GM12878 (cell line): ENCODE data around the gene ITLN1. TPM values are rescaled to one million over a fixed set of nuclear protein-coding genes. Genes with fewer than 3 reads are reported as not detected.

Experiments
- ATAC-seq: fragments of 200-7000 bp; cut with Tn5 transposase; 3 replicates; pipeline ENCODE4 v1.9.1; 2020; ENCODE audit warnings: mild to moderate bottlenecking, moderate library complexity
- BruUV-seq: library from RNA; stranded (reverse); fragments of 400-500 nt; replicated peaks from 2 replicates; lab custom pipeline; 2021; lab: Mats Ljungman, UMichigan
- CTCF ChIA-PET: fragments of 300-600 bp; sonication (Branson Sonifier 250); formaldehyde crosslinking; extraction: SDS; loops from one replicate; lab custom pipeline; 2021; ENCODE audit warnings: inconsistent platforms; lab: Yijun Ruan, JAX
- POLR2A ChIA-PET: fragments of 350-600 bp; formaldehyde crosslinking; extraction: SDS; loops from one replicate; lab custom pipeline; 2021; ENCODE audit warnings: inconsistent platforms; lab: Charles Lee
- RAD21 ChIA-PET: fragments of 300-600 bp; sonication (Branson Sonifier 250); formaldehyde crosslinking; loops from one replicate; lab custom pipeline; 2023; ENCODE audit warnings: antibody characterized with exemption; ENCODE audit not compliant: unreplicated experiment; lab: Charles Lee
- SMC1A ChIA-PET: fragments of 300-600 bp; sonication (Branson Sonifier 250); formaldehyde crosslinking; loops from one replicate; lab custom pipeline; 2023; ENCODE audit not compliant: unreplicated experiment, uncharacterized antibody; lab: Charles Lee
- DNase-seq: peaks from one replicate; pipeline ENCODE4 v3.0.0-alpha.2; 2011; ENCODE audit warnings: low read depth, low spot score
- FAIRE-seq: peaks from 3 replicates; lab custom pipeline; 2011; peaks lifted over from hg19 to GRCh38; lab: Jason Lieb, UNC
- H2AFZ ChIP-seq: 2 replicates; pipeline ENCODE4 v1.6.0; 2011; ENCODE audit warnings: low read depth, low read length, control low read depth; ENCODE audit not compliant: control insufficient read depth
- H3K27ac ChIP-seq: 2 replicates; pipeline ENCODE4 v1.5.1; 2011; ENCODE audit warnings: control low read depth; ENCODE audit not compliant: control insufficient read depth, insufficient read depth
- H3K27me3 ChIP-seq, 2 experiments: replicated peaks in 1 of 2; 2 replicates each; pipeline versions ENCODE4 v1.6.0 to v1.6.1; 2011; ENCODE audit warnings: low read length in 1 of 2; ENCODE audit not compliant: control insufficient read depth in 2 of 2, insufficient read depth in 2 of 2
- H3K36me3 ChIP-seq, 2 experiments: 2 replicates each; pipeline ENCODE4 v1.5.1; 2011; ENCODE audit warnings: low read length in 1 of 2; ENCODE audit not compliant: control insufficient read depth in 2 of 2, insufficient read depth in 2 of 2
- H3K4me1 ChIP-seq: 2 replicates; pipeline ENCODE4 v1.6.1; 2011; ENCODE audit warnings: mild to moderate bottlenecking, low read length, moderate library complexity, mixed read lengths; ENCODE audit not compliant: control insufficient read depth, insufficient read depth
- H3K4me2 ChIP-seq: 2 replicates; pipeline ENCODE4 v1.6.0; 2011; ENCODE audit warnings: control low read depth; ENCODE audit not compliant: control insufficient read depth, insufficient read depth
- H3K4me3 ChIP-seq: fragments of 200-600 bp; sonication (generic); 2 replicates; pipeline ENCODE4 v1.5.1; 2016
- H3K79me2 ChIP-seq: 2 replicates; pipeline ENCODE4 v1.6.0; 2011; ENCODE audit warnings: low read length; ENCODE audit not compliant: control insufficient read depth, insufficient read depth
- H3K9ac ChIP-seq: 2 replicates; pipeline ENCODE4 v1.8.0; 2011; ENCODE audit warnings: low read length, control low read depth, mixed read lengths; ENCODE audit not compliant: control insufficient read depth, insufficient read depth
- H3K9me3 ChIP-seq: replicated peaks from 3 replicates; pipeline ENCODE4 v1.5.1; 2011; ENCODE audit warnings: mild to moderate bottlenecking, low read length; ENCODE audit not compliant: control insufficient read depth, insufficient read depth
- H4K20me1 ChIP-seq: 2 replicates; pipeline ENCODE4 v1.6.0; 2011; ENCODE audit not compliant: control insufficient read depth, insufficient read depth
- ATF7 ChIP-seq: fragments of 450-650 bp; IDR thresholded peaks from 2 replicates; pipeline ENCODE4 v1.6.1; 2016; ENCODE audit warnings: low read depth, mild to moderate bottlenecking
- BCL11A ChIP-seq: IDR thresholded peaks from 2 replicates; pipeline ENCODE4 v1.6.1; 2011; ENCODE audit warnings: low read depth, low read length
- CHD4 ChIP-seq: fragments of 200-600 bp; sonication (generic); IDR thresholded peaks from 2 replicates; pipeline ENCODE4 v1.6.1; 2016; ENCODE audit warnings: mild to moderate bottlenecking
- EED ChIP-seq: sonication (generic); IDR thresholded peaks from 2 replicates; pipeline ENCODE4 v1.6.1; 2016; ENCODE audit warnings: antibody characterized with exemption, low read depth
- EZH2 ChIP-seq: IDR thresholded peaks from 2 replicates; pipeline ENCODE4 v1.6.1; 2012; ENCODE audit warnings: low read depth, mild to moderate bottlenecking, control low read depth, inconsistent platforms, low read length, borderline replicate concordance; ENCODE audit not compliant: control insufficient read depth
- IRF4 ChIP-seq: IDR thresholded peaks from 2 replicates; pipeline ENCODE4 v1.6.1; 2011; ENCODE audit warnings: low read depth, low read length
- KDM1A ChIP-seq: fragments of 200-600 bp; sonication (generic); IDR thresholded peaks from 2 replicates; pipeline ENCODE4 v1.6.1; 2016; ENCODE audit warnings: borderline replicate concordance
- NR2C2 ChIP-seq: IDR thresholded peaks from 2 replicates; pipeline ENCODE4 v1.6.1; 2011; ENCODE audit warnings: borderline replicate concordance, low read depth; ENCODE audit not compliant: control insufficient read depth, insufficient read length
- NR2F1 ChIP-seq: fragments of 450-650 bp; conservative IDR thresholded peaks from 2 replicates; pipeline ENCODE4 v1.6.1; 2017; ENCODE audit warnings: mild to moderate bottlenecking
- PML ChIP-seq: IDR thresholded peaks from 2 replicates; pipeline ENCODE4 v1.6.1; 2012; ENCODE audit warnings: low read length, inconsistent platforms
- RBBP5 ChIP-seq: fragments of 200-600 bp; sonication (generic); conservative IDR thresholded peaks from 2 replicates; pipeline ENCODE4 v1.6.1; 2016
- WGBS: methylation state at CpG from one replicate; pipeline ENCODE4 v1.1.6; 2016; ENCODE audit warnings: low lambda C conversion rate; ENCODE audit not compliant: insufficient replicate concordance, insufficient coverage; ENCODE audit errors: missing lambda C conversion rate; 5-methylcytosine and 5-hydroxymethylcytosine counted together
- in situ Hi-C: fragments of 300-500 bp; cut with MboI; formaldehyde crosslinking; loops from 9 replicates; pipeline ENCODE4 v1.14.3; 2018; ENCODE audit warnings: mixed read lengths
- intact Hi-C: fragments of 100-400 bp; cut with micrococcal nuclease; formaldehyde crosslinking; loops from one replicate; pipeline ENCODE4 v1.14.2; 2022; ENCODE audit not compliant: unreplicated experiment
- polyA plus RNA-seq, 11 experiments: library from polyadenylated mRNA; depleted of rRNA in 4 of 11; unstranded in 6 of 11; stranded (reverse) in 5 of 11; fragments of >200 nt; fragmentation: Nextera tagmentation in 4 of 11; fragmentation: Illumina TruSeq in 1 of 11; extraction: Ambion mirVana in 4 of 11; extraction: Trizol in 1 of 11; gene quantifications; 1 replicate in 1 of 11; 2 replicates in 10 of 11; pipeline versions ENCODE4 v1.2.1 to v1.2.3, GENCODE V29; 2011 to 2016; ENCODE audit warnings: inconsistent platforms in 2 of 11, missing spikeins in 2 of 11, low read depth in 1 of 11
- total RNA-seq, 4 experiments: library from RNA; depleted of rRNA in 3 of 4; stranded (reverse); fragments of >200 nt in 3 of 4; fragmentation: Illumina TruSeq in 1 of 4; extraction: Trizol in 1 of 4; gene quantifications; 2 replicates each; pipeline versions ENCODE4 v1.2.1 to v1.2.3, GENCODE V29; 2013 to 2021
- TF ChIP-seq, protein P1 (sequence below), 3 experiments: IDR thresholded peaks in 2 of 3; conservative IDR thresholded peaks in 1 of 3; 2 replicates each; pipeline ENCODE4 v1.5.1; 2011; ENCODE audit warnings: low read depth in 3 of 3, low read length in 3 of 3, mild to moderate bottlenecking in 3 of 3, control low read depth in 2 of 3, moderate library complexity in 2 of 3, inconsistent platforms in 1 of 3, mixed read lengths in 1 of 3; ENCODE audit not compliant: control insufficient read depth in 2 of 3, insufficient read depth in 1 of 3; ENCODE audit errors: extremely low read depth in 1 of 3
- TF ChIP-seq, protein P2 (sequence below): fragments of 450-650 bp; IDR thresholded peaks from 2 replicates; pipeline ENCODE4 v1.6.1; 2017; ENCODE audit warnings: antibody characterized with exemption, mild to moderate bottlenecking, moderate library complexity
- TF ChIP-seq, protein P3 (sequence below): IDR thresholded peaks from 2 replicates; pipeline ENCODE4 v1.6.1; 2012; ENCODE audit warnings: low read length, inconsistent platforms
- TF ChIP-seq, protein P4 (sequence below): IDR thresholded peaks from 2 replicates; pipeline ENCODE4 v1.6.1; 2012; ENCODE audit warnings: low read depth, low read length, improper control_type of control experiment

Gene ITLN1
- total and polyA plus RNA-seq, 10 of the 15 experiments (the other 5 are each of a cell fraction or from before 2014, with no cell fraction given), result not detected

DNA sequence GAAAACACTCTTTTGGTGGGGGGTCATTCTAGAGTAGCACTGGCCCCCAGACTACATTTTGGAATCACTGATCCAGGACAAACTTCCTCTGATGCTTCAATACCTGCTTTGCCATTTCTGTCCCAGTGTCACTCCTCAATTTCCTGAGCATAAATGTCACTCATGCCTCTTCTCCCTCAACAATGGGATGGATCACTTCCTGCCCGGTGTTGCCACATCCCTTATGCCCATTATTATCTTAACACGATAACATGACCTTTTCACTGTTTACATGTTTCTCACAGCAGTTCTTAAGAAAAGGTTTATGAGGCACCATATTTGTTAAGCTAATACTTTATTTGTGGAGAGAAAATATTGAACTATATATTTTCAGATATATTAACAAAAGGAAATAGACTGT is 3.9 kb upstream of the ITLN1 start (continued):
- TF ChIP-seq, protein P1, sequence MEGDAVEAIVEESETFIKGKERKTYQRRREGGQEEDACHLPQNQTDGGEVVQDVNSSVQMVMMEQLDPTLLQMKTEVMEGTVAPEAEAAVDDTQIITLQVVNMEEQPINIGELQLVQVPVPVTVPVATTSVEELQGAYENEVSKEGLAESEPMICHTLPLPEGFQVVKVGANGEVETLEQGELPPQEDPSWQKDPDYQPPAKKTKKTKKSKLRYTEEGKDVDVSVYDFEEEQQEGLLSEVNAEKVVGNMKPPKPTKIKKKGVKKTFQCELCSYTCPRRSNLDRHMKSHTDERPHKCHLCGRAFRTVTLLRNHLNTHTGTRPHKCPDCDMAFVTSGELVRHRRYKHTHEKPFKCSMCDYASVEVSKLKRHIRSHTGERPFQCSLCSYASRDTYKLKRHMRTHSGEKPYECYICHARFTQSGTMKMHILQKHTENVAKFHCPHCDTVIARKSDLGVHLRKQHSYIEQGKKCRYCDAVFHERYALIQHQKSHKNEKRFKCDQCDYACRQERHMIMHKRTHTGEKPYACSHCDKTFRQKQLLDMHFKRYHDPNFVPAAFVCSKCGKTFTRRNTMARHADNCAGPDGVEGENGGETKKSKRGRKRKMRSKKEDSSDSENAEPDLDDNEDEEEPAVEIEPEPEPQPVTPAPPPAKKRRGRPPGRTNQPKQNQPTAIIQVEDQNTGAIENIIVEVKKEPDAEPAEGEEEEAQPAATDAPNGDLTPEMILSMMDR (IDR thresholded peaks at IDR 0.05 in 2 of 3, conservative IDR thresholded peaks at IDR 0.05 in 1 of 3; ENCODE audit: control insufficient read depth in 2 of 3, extremely low read depth in 1 of 3, insufficient read depth in 1 of 3, low read depth in 3 of 3, low read length in 3 of 3), result no peak
- no peak for TF ChIP-seq ATF7
- TF ChIP-seq EZH2, result no peak

DNA sequence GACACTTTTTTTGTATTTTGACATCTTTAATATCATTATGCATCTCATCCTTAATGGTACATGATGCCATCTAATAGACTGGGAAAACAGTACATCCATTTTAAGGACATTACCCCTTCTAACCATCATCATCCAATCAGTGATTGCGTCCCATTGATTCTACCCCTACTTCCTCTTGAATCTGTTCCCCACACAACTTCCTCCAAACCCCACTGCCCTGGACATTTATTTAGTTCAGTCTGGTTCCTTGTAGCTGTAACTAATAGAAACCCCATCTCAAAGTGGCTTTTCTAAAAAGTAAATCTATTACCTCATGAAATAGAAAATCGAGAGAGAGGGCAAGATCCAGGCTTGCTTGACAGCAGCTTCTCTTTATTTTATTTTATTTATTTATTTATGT is 2.1 kb upstream of the ITLN1 start:
- ChIA-PET SMC1A (interaction anchor here (1.5 to 1.6 kb wide), 2 partner anchors 52 to 63 kb away, joined by 3 to 7 read pairs; no protein-coding TSS in a partner anchor), RAD21 (no interaction called here), CTCF (interaction anchor here (0.6 to 9.5 kb wide), 3 partner anchors 10 to 477 kb away, joined by 3 to 56 read pairs (median 7); partner anchors contain the start of gene ITLN2), POLR2A (no interaction called here)
- no peak for FAIRE-seq
- no peaks in the 10 kb centered on the region for H3K9me3 ChIP-seq
- no peaks in the 10 kb centered on the region for H3K79me2 ChIP-seq
- BruUV-seq, result no TSS peak
- no peak overlapping the region for H3K27ac ChIP-seq
- no peak overlapping the region for H2AFZ ChIP-seq
- no peak overlapping the region for H3K9ac ChIP-seq
- no peaks in the 10 kb centered on the region for H3K36me3 ChIP-seq
- no peak for DNase-seq
- in situ Hi-C loops (no loop called here), intact Hi-C loops (no loop called here)
- no peaks in the 10 kb centered on the region for H3K27me3 ChIP-seq
- H3K4me2 ChIP-seq, result no peak overlapping the region
- TF ChIP-seq RBBP5, result no peak
- no peak for TF ChIP-seq CHD4
- TF ChIP-seq EED, result no peak
- no peak for TF ChIP-seq NR2F1
- TF ChIP-seq, protein P2, sequence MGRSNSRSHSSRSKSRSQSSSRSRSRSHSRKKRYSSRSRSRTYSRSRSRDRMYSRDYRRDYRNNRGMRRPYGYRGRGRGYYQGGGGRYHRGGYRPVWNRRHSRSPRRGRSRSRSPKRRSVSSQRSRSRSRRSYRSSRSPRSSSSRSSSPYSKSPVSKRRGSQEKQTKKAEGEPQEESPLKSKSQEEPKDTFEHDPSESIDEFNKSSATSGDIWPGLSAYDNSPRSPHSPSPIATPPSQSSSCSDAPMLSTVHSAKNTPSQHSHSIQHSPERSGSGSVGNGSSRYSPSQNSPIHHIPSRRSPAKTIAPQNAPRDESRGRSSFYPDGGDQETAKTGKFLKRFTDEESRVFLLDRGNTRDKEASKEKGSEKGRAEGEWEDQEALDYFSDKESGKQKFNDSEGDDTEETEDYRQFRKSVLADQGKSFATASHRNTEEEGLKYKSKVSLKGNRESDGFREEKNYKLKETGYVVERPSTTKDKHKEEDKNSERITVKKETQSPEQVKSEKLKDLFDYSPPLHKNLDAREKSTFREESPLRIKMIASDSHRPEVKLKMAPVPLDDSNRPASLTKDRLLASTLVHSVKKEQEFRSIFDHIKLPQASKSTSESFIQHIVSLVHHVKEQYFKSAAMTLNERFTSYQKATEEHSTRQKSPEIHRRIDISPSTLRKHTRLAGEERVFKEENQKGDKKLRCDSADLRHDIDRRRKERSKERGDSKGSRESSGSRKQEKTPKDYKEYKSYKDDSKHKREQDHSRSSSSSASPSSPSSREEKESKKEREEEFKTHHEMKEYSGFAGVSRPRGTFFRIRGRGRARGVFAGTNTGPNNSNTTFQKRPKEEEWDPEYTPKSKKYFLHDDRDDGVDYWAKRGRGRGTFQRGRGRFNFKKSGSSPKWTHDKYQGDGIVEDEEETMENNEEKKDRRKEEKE, result no peak
- TF ChIP-seq, protein P3, sequence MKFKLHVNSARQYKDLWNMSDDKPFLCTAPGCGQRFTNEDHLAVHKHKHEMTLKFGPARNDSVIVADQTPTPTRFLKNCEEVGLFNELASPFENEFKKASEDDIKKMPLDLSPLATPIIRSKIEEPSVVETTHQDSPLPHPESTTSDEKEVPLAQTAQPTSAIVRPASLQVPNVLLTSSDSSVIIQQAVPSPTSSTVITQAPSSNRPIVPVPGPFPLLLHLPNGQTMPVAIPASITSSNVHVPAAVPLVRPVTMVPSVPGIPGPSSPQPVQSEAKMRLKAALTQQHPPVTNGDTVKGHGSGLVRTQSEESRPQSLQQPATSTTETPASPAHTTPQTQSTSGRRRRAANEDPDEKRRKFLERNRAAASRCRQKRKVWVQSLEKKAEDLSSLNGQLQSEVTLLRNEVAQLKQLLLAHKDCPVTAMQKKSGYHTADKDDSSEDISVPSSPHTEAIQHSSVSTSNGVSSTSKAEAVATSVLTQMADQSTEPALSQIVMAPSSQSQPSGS, result no peak
- TF ChIP-seq BCL11A, result no peak
- no peak for TF ChIP-seq PML
- TF ChIP-seq KDM1A, result no peak
- TF ChIP-seq, protein P4, sequence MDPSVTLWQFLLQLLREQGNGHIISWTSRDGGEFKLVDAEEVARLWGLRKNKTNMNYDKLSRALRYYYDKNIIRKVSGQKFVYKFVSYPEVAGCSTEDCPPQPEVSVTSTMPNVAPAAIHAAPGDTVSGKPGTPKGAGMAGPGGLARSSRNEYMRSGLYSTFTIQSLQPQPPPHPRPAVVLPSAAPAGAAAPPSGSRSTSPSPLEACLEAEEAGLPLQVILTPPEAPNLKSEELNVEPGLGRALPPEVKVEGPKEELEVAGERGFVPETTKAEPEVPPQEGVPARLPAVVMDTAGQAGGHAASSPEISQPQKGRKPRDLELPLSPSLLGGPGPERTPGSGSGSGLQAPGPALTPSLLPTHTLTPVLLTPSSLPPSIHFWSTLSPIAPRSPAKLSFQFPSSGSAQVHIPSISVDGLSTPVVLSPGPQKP, result no peak
- no peak for TF ChIP-seq NR2C2
- TF ChIP-seq IRF4, result no peak
- 47% methylated on average over 2 of the region's 2 CpGs for WGBS
- ATAC-seq, result no peak
- no peak overlapping the region for H3K4me3 ChIP-seq
- H4K20me1 ChIP-seq, result no peaks in the 10 kb centered on the region
- H3K4me1 ChIP-seq, result no peaks in the 10 kb centered on the region
